Measurements from ENCODE around the gene GALNS. TPM values are rescaled to one million over a fixed set of nuclear protein-coding genes. Genes with fewer than 3 reads are reported as not detected.
A peak's percentile ranks its signal among the peaks of the same experiment; 100 is the strongest.

GALNS gene
- total and polyA plus RNA-seq, 2 donors (not counting 1 experiment from before 2014, with no cell fraction given) = 45.5 to 68.4 TPM

GRCh38 chr16:88812513-88813268 lies 44.1 kb downstream of the GALNS start:
- peaks cover 32% of the 10 kb centered on the region for H4K20me1 ChIP-seq (ENCODE audit: control insufficient read depth, insufficient read depth, low read length, poor library complexity, severe bottlenecking)
- H3K4me1 Mint-ChIP-seq = peaks cover 19% of the 10 kb centered on the region
- peak overlapping the region; percentile 98 for H3K4me3 Mint-ChIP-seq
- DNase-seq (no peak), ATAC-seq (ENCODE audit: low read depth) (no peak)
- peaks cover 11 to 27% of the 10 kb centered on the region in 2 donors for H3K4me1 ChIP-seq (ENCODE audit: control insufficient read depth in 2 of 2, insufficient read depth in 2 of 2, low read length in 2 of 2)
- peak overlapping the region; percentile 78 for H2AFZ ChIP-seq (ENCODE audit: insufficient read depth, low read depth, low read length, poor library complexity, severe bottlenecking)
- H3K36me3 ChIP-seq (replicated peaks in 1 of 2; ENCODE audit: control extremely low read depth in 1 of 2, control insufficient read depth in 1 of 2, extremely low read depth in 1 of 2, insufficient read depth in 2 of 2, low read length in 1 of 2) = peaks cover 0 to 23% of the 10 kb centered on the region in 2 experiments
- CTCF ChIA-PET = interaction anchor here (0.6 to 3.9 kb wide), 10 partner anchors 10 to 403 kb away, joined by 3 to 23 read pairs (median 6); partner anchors contain the start of genes GALNS and TRAPPC2L
- TF ChIP-seq EZH2 (IDR thresholded peaks at IDR 0.05; ENCODE audit: borderline replicate concordance, insufficient read depth, low read depth, low read length, poor library complexity, severe bottlenecking) (no peak), CTCF (IDR thresholded peaks at IDR 0.05) (peak; percentile 11)
- WGBS (ENCODE audit: insufficient coverage) = 55% methylated on average over 19 of the region's 37 CpGs
- no peaks in the 10 kb centered on the region for H3K9me3 Mint-ChIP-seq (ENCODE audit: insufficient read depth)
- intact Hi-C loops (cut with micrococcal nuclease) = loop anchor here (1.0 kb wide), 7 partner anchors 9 to 748 kb away; partner anchors contain the start of genes CDH15, CDT1, RPL13 and TRAPPC2L
- peak overlapping the region; percentile 99 for H3K4me2 ChIP-seq (replicated peaks; ENCODE audit: low read depth, low read length, poor library complexity, severe bottlenecking)
- H3K27ac ChIP-seq (ENCODE audit: low read length in 2 of 2) = peak overlapping the region; percentile 61 to 65
- H3K27ac Mint-ChIP-seq = peak overlapping the region; percentile 72
- H3K27me3 ChIP-seq (replicated peaks in 1 of 4; ENCODE audit: control extremely low read depth in 1 of 4, control insufficient read depth in 3 of 4, insufficient read depth in 4 of 4, low read length in 3 of 4) = no peaks in the 10 kb centered on the region
- peaks cover 15% of the 10 kb centered on the region for H3K79me2 ChIP-seq (ENCODE audit: control insufficient read depth, insufficient read depth, low read length)
- H3K9ac ChIP-seq (ENCODE audit: low read length) = peak overlapping the region; percentile 79
- POLR2A ChIA-PET = interaction anchor here (0.7 to 2.3 kb wide), 5 partner anchors 9 to 1051 kb away, joined by 3 to 11 read pairs (median 6); partner anchors contain the start of genes CDT1, GALNS, TRAPPC2L and ZNF778
- no peaks in the 10 kb centered on the region for H3K9me3 ChIP-seq (ENCODE audit: control extremely low read depth in 1 of 3, control insufficient read depth in 2 of 3, insufficient read depth in 1 of 3, low read length in 2 of 3)
- H3K4me3 ChIP-seq (ENCODE audit: control extremely low read depth in 1 of 5, extremely low read depth in 1 of 5, insufficient read depth in 1 of 5, low read depth in 2 of 5, low read length in 4 of 5) = peak overlapping the region; percentile 40 to 90 (median 77)
- H3K27me3 Mint-ChIP-seq = no peaks in the 10 kb centered on the region

Data from B cell (primary cell).